Kidney epithelial cell (primary cell): ENCODE results near the gene RNF41. TPM values are rescaled to one million over a fixed set of nuclear protein-coding genes. Genes with fewer than 3 reads are reported as not detected.
A peak's percentile ranks its signal among the peaks of the same experiment; 100 is the strongest.
"Not testable (repeated sequence)": the region's sequence is repeated elsewhere in the genome, so short reads cannot be mapped to it uniquely, and the experiment has no call there.

Source experiments
- DNase-seq: peaks from one replicate; pipeline ENCODE4 v3.0.0-alpha.2; 2010; ENCODE audit warnings: low read depth
- H3K27me3 ChIP-seq: 2 replicates; pipeline ENCODE4 v1.6.0; 2011; ENCODE audit warnings: low read length; ENCODE audit not compliant: control insufficient read depth, insufficient read depth
- H3K36me3 ChIP-seq: 2 replicates; pipeline ENCODE4 v1.5.1; 2011; ENCODE audit warnings: low read length; ENCODE audit not compliant: control insufficient read depth, insufficient read depth
- H3K4me3 ChIP-seq: 2 replicates; pipeline ENCODE4 v1.5.1; 2011; ENCODE audit warnings: low read depth, mild to moderate bottlenecking, control low read depth, low read length
- CTCF ChIP-seq: IDR thresholded peaks from 2 replicates; pipeline ENCODE4 v1.5.1; 2011; ENCODE audit warnings: mild to moderate bottlenecking, moderate library complexity, low read length, control low read depth, inconsistent platforms; ENCODE audit not compliant: insufficient read depth, poor library complexity, severe bottlenecking
- total RNA-seq: library from RNA; depleted of rRNA; stranded (reverse); fragments of >200 nt; gene quantifications from 2 replicates; pipeline ENCODE4 v1.2.3, GENCODE V29; 2015

RNF41 gene
- total RNA-seq: 77.4 and 94.0 TPM in 2 replicates

GRCh38 chr12:56221757-56222530, at the start of gene RNF41:
Gene RNF41, minus strand, starts transcription at chr12:56221922. Its CDS starts 7,875 bp downstream, at chr12:56214047.
- TF ChIP-seq CTCF: no peak
- peak; percentile 92 for DNase-seq
- peak within 1 kb of the TSS; percentile 59 for H3K4me3 ChIP-seq
- H3K27me3 ChIP-seq: no peaks in the 10 kb centered on the region
- peaks cover 2% of the 10 kb centered on the region for H3K36me3 ChIP-seq

GRCh38 chr12:56271031-56271430, 49.3 kb upstream of the RNF41 start:
- no peak for DNase-seq

GRCh38 chr12:56267443-56268071, 45.8 kb upstream of the RNF41 start:
- no peak for TF ChIP-seq CTCF

More at GRCh38 chr12:56271031-56271430, 49.3 kb upstream of the RNF41 start:
- no peak overlapping the region for H3K4me3 ChIP-seq
- H3K36me3 ChIP-seq: peaks cover 1% of the 10 kb centered on the region
- peak; percentile 55 for TF ChIP-seq CTCF
- H3K27me3 ChIP-seq: no peaks in the 10 kb centered on the region

GRCh38 chr12:56266693-56267442, 45.1 kb upstream of the RNF41 start, which contains the start of gene COQ10A:
Gene COQ10A, plus strand, starts transcription at chr12:56266942. Its CDS starts 177 bp downstream, at chr12:56267119.
- TF ChIP-seq CTCF: peak; percentile 80

More at GRCh38 chr12:56267443-56268071, 45.8 kb upstream of the RNF41 start:
- no peaks in the 10 kb centered on the region for H3K27me3 ChIP-seq
- H3K4me3 ChIP-seq: peak overlapping the region; percentile 67
- DNase-seq: no peak
- no peaks in the 10 kb centered on the region for H3K36me3 ChIP-seq

GRCh38 chr12:56266068-56266692, 44.5 kb upstream of the RNF41 start:
- H3K4me3 ChIP-seq: peak overlapping the region; percentile 67
- not testable (repeated sequence) for DNase-seq, H3K27me3 ChIP-seq, H3K36me3 ChIP-seq

More at GRCh38 chr12:56266693-56267442, 45.1 kb upstream of the RNF41 start, which contains the start of gene COQ10A:
- peak; percentile 53 for DNase-seq
- no peaks in the 10 kb centered on the region for H3K36me3 ChIP-seq
- no peaks in the 10 kb centered on the region for H3K27me3 ChIP-seq
- peak within 1 kb of the TSS; percentile 67 for H3K4me3 ChIP-seq

GRCh38 chr12:56262955-56263354, 41.2 kb upstream of the RNF41 start:
- not testable (repeated sequence) for DNase-seq, H3K27me3 ChIP-seq, H3K36me3 ChIP-seq, H3K4me3 ChIP-seq
